ENCODE data around the gene ARHGDIG. TPM values are rescaled to one million over a fixed set of nuclear protein-coding genes. Genes with fewer than 3 reads are reported as not detected.

Gene ARHGDIG
- total RNA-seq, 4 donors from 2014 or later = 1.4 to 3.5 (median 1.8) TPM; not detected in 1

DNA sequence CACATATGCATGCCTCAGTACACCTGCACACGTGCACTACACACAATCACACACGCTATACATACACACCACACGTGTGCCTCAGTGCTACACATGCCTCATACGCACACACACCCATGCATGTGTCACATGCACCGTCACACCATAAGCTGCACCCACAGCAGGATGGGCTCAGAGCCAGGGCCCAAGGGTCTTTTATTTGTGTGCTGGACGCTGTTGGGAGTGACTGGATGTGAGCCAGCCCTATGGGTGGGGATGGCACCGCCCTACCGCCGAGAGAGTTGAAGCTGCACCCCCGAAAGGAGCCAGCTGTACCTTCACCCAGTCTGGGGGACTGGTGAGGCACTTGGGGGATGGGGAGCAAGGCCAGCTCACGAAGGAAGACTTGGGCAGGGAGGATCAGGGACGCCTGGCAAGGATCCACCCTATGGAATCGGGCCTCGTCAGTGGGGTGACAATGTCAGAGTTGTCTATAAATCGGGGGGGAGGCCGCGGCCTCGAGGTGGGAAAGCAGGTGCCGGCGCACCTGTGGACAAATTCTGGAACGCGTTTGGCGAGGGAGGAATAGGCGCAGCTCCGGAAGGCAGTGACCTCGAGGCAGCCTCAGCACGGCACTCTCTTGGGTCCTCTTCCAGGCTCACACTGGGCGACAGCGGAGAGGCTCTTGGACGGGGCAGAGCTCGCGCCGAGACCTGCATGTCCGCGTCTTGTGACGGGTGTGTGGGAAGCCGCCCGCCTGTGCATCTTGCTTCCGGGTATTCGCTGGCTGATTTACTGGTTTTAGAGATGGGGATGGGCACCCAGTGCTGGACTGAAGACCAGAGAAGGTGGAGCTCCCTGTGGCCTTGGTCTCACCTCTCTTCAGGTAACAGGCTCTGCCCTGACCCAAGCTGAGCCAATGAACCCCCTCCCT, 12.0 kb upstream of the ARHGDIG start:
- intact Hi-C loops (cut with DNase I; ENCODE audit: low total_unique reads) (no loop called here), in situ Hi-C loops (cut with MboI; ENCODE audit: low sequenced_read_pairs in 4 of 4) (no loop called here)
- DNase-seq = no peak
- no peak for TF ChIP-seq POLR2A (IDR thresholded peaks at IDR 0.05)
- TF ChIP-seq, protein P1, sequence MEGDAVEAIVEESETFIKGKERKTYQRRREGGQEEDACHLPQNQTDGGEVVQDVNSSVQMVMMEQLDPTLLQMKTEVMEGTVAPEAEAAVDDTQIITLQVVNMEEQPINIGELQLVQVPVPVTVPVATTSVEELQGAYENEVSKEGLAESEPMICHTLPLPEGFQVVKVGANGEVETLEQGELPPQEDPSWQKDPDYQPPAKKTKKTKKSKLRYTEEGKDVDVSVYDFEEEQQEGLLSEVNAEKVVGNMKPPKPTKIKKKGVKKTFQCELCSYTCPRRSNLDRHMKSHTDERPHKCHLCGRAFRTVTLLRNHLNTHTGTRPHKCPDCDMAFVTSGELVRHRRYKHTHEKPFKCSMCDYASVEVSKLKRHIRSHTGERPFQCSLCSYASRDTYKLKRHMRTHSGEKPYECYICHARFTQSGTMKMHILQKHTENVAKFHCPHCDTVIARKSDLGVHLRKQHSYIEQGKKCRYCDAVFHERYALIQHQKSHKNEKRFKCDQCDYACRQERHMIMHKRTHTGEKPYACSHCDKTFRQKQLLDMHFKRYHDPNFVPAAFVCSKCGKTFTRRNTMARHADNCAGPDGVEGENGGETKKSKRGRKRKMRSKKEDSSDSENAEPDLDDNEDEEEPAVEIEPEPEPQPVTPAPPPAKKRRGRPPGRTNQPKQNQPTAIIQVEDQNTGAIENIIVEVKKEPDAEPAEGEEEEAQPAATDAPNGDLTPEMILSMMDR (IDR thresholded peaks at IDR 0.05 in 4 of 5, conservative IDR thresholded peaks at IDR 0.05 in 1 of 5) = no peak
- no peak for ATAC-seq
- Histone ChIP-seq H3K27me3 (peaks cover 0 to 2% (median 0%) of the 10 kb centered on the region in 3 donors), H3K9me3 (no peaks in the 10 kb centered on the region), H3K36me3 (peaks cover 0 to 17% of the 10 kb centered on the region in 2 donors), H3K4me1 (peaks cover 0 to 4% of the 10 kb centered on the region in 2 donors), H3K4me3 (no peak overlapping the region), H3K27ac (no peak overlapping the region)

DNA sequence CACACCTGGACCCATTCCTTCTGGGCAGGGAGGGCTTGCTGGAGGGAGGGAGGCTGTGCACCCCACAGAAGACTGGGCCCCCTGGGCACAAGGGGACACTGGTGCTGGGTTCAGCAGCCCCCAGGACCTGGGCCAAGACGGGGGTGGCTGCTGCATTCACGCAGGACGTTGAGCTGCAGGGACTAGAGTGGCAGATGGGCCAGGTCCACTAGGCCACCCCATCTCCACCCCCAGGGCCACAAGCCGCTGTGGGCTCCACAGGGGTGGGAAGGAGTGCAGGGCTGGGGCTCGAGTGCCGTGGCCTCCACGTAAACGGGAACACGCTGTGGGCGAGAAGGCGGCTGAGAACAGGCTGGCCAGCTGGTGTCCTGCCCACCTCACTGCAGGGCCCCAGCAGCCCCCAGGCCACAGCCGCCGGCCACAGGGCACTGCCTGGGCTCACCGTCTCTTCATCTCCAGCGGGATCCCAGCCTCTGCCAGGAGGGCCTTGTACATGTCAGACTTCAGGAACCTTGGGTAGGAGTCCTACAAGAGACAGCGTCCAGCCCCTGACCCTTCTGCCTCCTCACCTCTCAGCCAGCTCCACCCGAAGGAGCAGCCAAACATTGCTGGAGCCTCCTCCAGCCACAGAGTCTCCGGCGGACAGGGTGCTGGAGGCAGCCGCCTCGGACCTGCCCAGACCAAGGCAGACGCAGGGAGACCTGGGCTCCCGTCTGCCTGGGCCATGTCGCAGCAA, 11.2 kb upstream of the ARHGDIG start:
- Histone ChIP-seq H3K27me3 (peaks cover under 1 to 6% (median 2%) of the 10 kb centered on the region in 3 donors), H3K9me3 (no peaks in the 10 kb centered on the region), H3K36me3 (peaks cover 0 to 9% of the 10 kb centered on the region in 2 donors), H3K4me3 (no peak overlapping the region), H3K27ac (no peak overlapping the region), H3K4me1 (peaks cover 0 to 4% of the 10 kb centered on the region in 2 donors)
- no peak for DNase-seq
- no peak for ATAC-seq
- in situ Hi-C loops (cut with MboI; ENCODE audit: low sequenced_read_pairs in 4 of 4) (no loop called here), intact Hi-C loops (cut with DNase I; ENCODE audit: low total_unique reads) (no loop called here)
- no peak for TF ChIP-seq POLR2A (IDR thresholded peaks at IDR 0.05)
- TF ChIP-seq, protein P1 (IDR thresholded peaks at IDR 0.05 in 4 of 5, conservative IDR thresholded peaks at IDR 0.05 in 1 of 5) = no peak

DNA sequence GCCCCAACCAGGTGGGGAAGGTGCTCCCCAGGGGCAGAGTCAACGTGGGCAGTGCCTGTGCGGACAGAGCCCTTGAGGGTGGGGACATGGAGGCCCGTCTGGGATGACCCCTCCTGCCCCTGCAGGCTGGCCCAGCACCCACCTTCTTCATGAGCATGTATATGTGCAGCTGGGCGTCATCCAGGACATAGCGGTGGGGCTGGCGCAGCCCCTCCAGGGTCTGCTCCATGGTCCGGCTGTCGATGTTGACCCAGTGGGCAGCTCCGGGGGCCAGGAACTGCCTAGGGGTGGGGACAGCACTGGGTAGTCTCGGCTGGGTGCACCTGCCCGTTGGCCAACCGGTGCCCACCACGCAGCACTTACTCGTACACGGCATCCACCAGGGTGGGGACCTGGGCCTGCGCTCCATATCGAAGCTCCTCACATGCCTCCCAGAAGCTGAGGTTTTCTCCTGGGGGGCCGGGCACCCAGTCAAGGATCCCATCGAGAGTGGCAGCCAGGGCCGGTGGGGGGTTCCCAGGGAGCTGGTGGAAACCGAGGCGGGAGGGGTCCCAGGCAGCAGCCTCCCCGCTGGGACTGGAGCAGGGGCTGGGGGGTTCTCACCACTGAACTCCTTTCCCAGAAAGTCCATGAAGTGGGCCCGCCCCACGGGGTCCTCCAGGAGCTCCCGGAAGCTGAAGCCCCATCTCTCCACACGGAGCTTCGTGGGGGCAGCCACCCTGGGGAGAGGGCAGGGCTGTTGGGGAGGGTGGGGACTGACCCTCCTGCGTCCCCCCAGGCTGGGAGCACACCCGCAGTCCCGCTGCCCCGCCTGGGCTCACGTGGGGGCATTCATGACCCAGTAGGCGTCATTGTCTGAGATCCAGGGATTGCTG, 9.8 kb upstream of the ARHGDIG start:
- intact Hi-C loops (cut with DNase I; ENCODE audit: low total_unique reads) = no loop called here
- H3K9me3 ChIP-seq = no peaks in the 10 kb centered on the region
- no peak for DNase-seq
- no peak for ATAC-seq
- TF ChIP-seq, protein P1 (IDR thresholded peaks at IDR 0.05 in 4 of 5, conservative IDR thresholded peaks at IDR 0.05 in 1 of 5) = no peak
- no peak for TF ChIP-seq POLR2A (IDR thresholded peaks at IDR 0.05)
- no peak overlapping the region for H3K27ac ChIP-seq
- peaks cover 10 to 18% (median 14%) of the 10 kb centered on the region in 3 donors for H3K27me3 ChIP-seq
- in situ Hi-C loops (cut with MboI; ENCODE audit: low sequenced_read_pairs in 4 of 4) = no loop called here
- peaks cover 4 to 7% of the 10 kb centered on the region in 2 donors for H3K4me1 ChIP-seq
- H3K4me3 ChIP-seq = no peak overlapping the region
- H3K36me3 ChIP-seq = no peaks in the 10 kb centered on the region

Measured in gastrocnemius medialis (tissue), 4 donors.